Vagina (tissue), 2 donors: ENCODE data around the gene SH3BGR.

Source experiments
- CTCF ChIP-seq, 3 experiments: fragments of 450-650 bp in 2 of 3; fragments of 200-600 bp in 1 of 3; sonication (generic) in 1 of 3; IDR thresholded peaks; one replicate each; pipeline ENCODE4 v1.5.1; 2017 to 2019; ENCODE audit warnings: antibody characterized with exemption in 3 of 3, mild to moderate bottlenecking in 2 of 3, moderate library complexity in 2 of 3
- POLR2A ChIP-seq, 2 donors: fragments of 450-650 bp; IDR thresholded peaks; one replicate each; pipeline ENCODE4 v1.6.1; 2017; ENCODE audit warnings: antibody characterized with exemption in 2 of 2, mild to moderate bottlenecking in 2 of 2, moderate library complexity in 2 of 2

- TF ChIP-seq CTCF (IDR thresholded peaks at IDR 0.05) (no peak), POLR2A (IDR thresholded peaks at IDR 0.05) (no peak)
Measured at GRCh38 chr21:39430016-39430415, 21.8 kb upstream of the SH3BGR start.
